AG10803 (cell line): Measurements from ENCODE around the gene SH2D2A.

Experiments
- DNase-seq: peaks from one replicate; pipeline ENCODE4 v3.0.0; 2010; ENCODE audit warnings: low read depth
- H3K4me3 ChIP-seq: 2 replicates; pipeline ENCODE4 v1.5.1; 2011; ENCODE audit warnings: mild to moderate bottlenecking, low read length, control low read depth
- CTCF ChIP-seq: conservative IDR thresholded peaks from 2 replicates; pipeline ENCODE4 v1.5.1; 2011; ENCODE audit warnings: mild to moderate bottlenecking, low read length, control low read depth, inconsistent platforms

The SH2D2A gene

GRCh38 chr1:156781585-156782186 lies 35.0 kb downstream of the SH2D2A start:
- DNase-seq = peak; percentile 49
- TF ChIP-seq CTCF = no peak
- no peak overlapping the region for H3K4me3 ChIP-seq

- no peak for DNase-seq
- TF ChIP-seq CTCF = no peak
- H3K4me3 ChIP-seq = no peak overlapping the region
Measured at GRCh38 chr1:156777573-156777972, 39.1 kb downstream of the SH2D2A start.

- DNase-seq = no peak
- TF ChIP-seq CTCF = no peak
- H3K4me3 ChIP-seq = no peak overlapping the region
Measured at GRCh38 chr1:156776942-156777341, 39.7 kb downstream of the SH2D2A start.

- DNase-seq = no peak
- TF ChIP-seq CTCF = no peak
- no peak overlapping the region for H3K4me3 ChIP-seq
Measured at GRCh38 chr1:156775799-156776198, 40.8 kb downstream of the SH2D2A start.

GRCh38 chr1:156773607-156774006 lies 43.0 kb downstream of the SH2D2A start:
- H3K4me3 ChIP-seq = no peak overlapping the region
- no peak for DNase-seq
- TF ChIP-seq CTCF = no peak

- no peak for TF ChIP-seq CTCF
- H3K4me3 ChIP-seq = no peak overlapping the region
- no peak for DNase-seq
Measured at GRCh38 chr1:156772728-156773497, 43.7 kb downstream of the SH2D2A start.

GRCh38 chr1:156772222-156772621 lies 44.4 kb downstream of the SH2D2A start:
- TF ChIP-seq CTCF = peak; percentile 8; the same call in 1 of the 2 replicates
- no peak for DNase-seq
- H3K4me3 ChIP-seq = no peak overlapping the region
